Spinal cord (tissue), 10 donors: ENCODE results near the gene PLEKHF1. TPM values are rescaled to one million over a fixed set of nuclear protein-coding genes. Genes with fewer than 3 reads are reported as not detected.

Experiments
- DNase-seq, 6 donors: peaks; one replicate each; pipeline versions ENCODE4 v3.0.0 to v3.0.0-alpha.2; 2013 to 2015; ENCODE audit warnings: low spot score in 6 of 6, low read depth in 4 of 6
- H3K27ac ChIP-seq: one replicate; pipeline ENCODE4 v1.5.1; 2013; ENCODE audit warnings: low read depth, low read length, control low read depth
- H3K27me3 ChIP-seq: one replicate; pipeline ENCODE4 v1.6.1; 2013; ENCODE audit warnings: low read length; ENCODE audit not compliant: control insufficient read depth, insufficient read depth
- H3K36me3 ChIP-seq: one replicate; pipeline ENCODE4 v1.6.1; 2013; ENCODE audit warnings: low read length; ENCODE audit not compliant: control insufficient read depth, insufficient read depth
- H3K4me1 ChIP-seq: one replicate; pipeline ENCODE4 v1.6.1; 2013; ENCODE audit warnings: low read length; ENCODE audit not compliant: control insufficient read depth, insufficient read depth
- H3K4me3 ChIP-seq: one replicate; pipeline ENCODE4 v1.5.1; 2013; ENCODE audit warnings: low read depth, low read length, control low read depth
- H3K9me3 ChIP-seq: one replicate; pipeline ENCODE4 v1.6.1; 2013; ENCODE audit warnings: low read length; ENCODE audit not compliant: control insufficient read depth, insufficient read depth
- WGBS: methylation state at CpG from one replicate; pipeline ENCODE4 v1.1.5; 2013; ENCODE audit warnings: missing lambda C conversion rate; ENCODE audit not compliant: insufficient coverage; 5-methylcytosine and 5-hydroxymethylcytosine counted together
- polyA plus RNA-seq, 2 donors: library from polyadenylated mRNA; unstranded; fragments of 120-200 nt; gene quantifications; one replicate each; pipeline ENCODE4 v1.2.1, GENCODE V29; 2013; ENCODE audit not compliant: insufficient read length in 2 of 2
- total RNA-seq, 2 donors: library from RNA; depleted of rRNA in 1 of 2; stranded (reverse); fragments of 120-200 nt in 1 of 2; fragments of >200 nt in 1 of 2; gene quantifications; one replicate each; pipeline versions ENCODE4 v1.2.3 to v1.2.4, GENCODE V29; 2013 to 2014
- donor health status: healthy.

Gene PLEKHF1
- total and polyA plus RNA-seq, 4 donors, result 3.1 to 6.7 (median 4.5) TPM

DNA sequence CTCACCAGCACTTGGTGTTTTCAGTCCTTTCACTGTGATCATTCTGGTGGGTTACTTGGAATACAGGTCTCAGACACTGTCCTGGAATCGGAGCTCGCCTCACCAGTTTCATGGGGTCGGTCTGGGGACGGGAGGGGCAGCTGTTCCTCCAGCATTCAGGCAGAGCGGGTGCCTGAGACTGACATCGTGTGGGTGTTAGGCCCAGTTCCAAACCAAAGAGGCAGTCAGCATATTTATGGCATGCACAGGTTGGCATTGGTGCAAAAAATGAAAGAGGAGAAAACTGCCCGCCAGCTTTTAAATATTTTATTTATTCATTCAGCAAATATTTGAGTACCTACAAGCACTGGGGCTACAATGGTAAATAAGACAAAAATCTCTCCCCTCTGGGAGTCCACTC, 20.1 kb downstream of the PLEKHF1 start:
- no peak for DNase-seq
- 93% methylated on average over 2 of the region's 7 CpGs for WGBS
- H3K4me1 ChIP-seq, result peaks cover 22% of the 10 kb centered on the region
- H3K27me3 ChIP-seq, result no peaks in the 10 kb centered on the region
- no peaks in the 10 kb centered on the region for H3K9me3 ChIP-seq
- H3K27ac ChIP-seq, result no peak overlapping the region
- H3K4me3 ChIP-seq, result no peak overlapping the region
- H3K36me3 ChIP-seq, result no peaks in the 10 kb centered on the region

DNA sequence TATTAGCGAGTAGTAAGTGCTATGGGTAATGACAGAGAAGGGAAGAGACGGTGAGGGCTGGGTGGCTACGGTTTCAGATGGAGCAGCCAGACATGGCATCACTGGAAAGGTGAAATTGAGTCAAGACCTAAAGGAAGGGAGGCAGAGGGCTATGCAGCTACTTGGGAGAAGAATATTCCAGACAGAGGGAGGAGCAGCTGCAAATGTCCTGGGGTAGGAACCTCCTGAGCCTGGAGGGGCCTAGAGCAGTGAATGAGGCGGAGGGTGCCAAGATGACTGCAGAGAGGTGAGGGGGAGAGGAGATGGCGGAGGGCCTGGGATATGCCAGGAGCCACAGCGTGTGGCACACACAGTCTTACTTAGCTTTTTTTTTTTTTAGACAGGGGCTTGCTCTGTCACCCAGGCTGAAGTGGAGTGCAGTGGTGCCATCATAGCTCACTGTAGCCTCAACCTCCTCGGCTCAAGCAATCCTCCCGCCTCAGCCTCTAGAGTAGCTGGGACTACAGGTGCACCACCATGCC, 21.1 kb downstream of the PLEKHF1 start:
- Histone ChIP-seq H3K4me1 (peaks cover 22% of the 10 kb centered on the region), H3K4me3 (no peak overlapping the region), H3K27me3 (no peaks in the 10 kb centered on the region), H3K9me3 (no peaks in the 10 kb centered on the region), H3K36me3 (no peaks in the 10 kb centered on the region), H3K27ac (no peak overlapping the region)
- WGBS, result 97% methylated on average over 7 of the region's 8 CpGs
- no peak for DNase-seq

DNA sequence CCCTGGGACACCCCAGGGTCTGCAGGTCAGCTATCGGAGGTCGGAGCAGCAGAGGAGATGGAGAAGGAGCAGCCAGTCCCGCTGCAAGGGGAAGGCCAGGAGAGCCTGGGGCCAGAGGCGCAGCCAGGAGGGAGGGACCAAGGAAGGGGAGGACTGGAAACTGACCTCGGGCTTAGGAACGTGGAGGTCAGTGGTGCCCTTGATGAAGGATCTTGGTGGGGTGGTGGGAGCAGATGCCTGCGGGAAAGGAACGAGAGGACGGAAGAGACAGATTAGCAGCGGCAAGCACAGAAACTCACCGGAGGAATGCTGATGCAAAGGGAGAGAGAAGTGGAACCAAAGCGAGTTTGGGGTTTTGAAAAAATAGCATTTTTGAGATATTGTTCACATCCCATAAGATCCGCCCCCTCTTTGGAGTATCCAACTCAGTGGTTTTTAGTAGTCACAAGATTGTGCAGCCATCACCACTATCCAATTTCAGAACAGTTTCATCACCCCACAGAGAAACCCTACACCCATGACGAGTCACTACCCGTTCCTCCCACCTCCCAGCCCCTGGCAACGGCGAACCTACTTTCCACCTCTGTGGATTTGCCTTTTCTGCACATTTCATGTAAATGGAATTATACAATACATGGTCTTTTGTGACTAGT, 22.1 kb downstream of the PLEKHF1 start:
- Histone ChIP-seq H3K9me3 (no peaks in the 10 kb centered on the region), H3K4me3 (no peak overlapping the region), H3K4me1 (peaks cover 12% of the 10 kb centered on the region), H3K27me3 (no peaks in the 10 kb centered on the region), H3K36me3 (no peaks in the 10 kb centered on the region), H3K27ac (no peak overlapping the region)
- WGBS, result 90% methylated on average over 12 of the region's 17 CpGs
- no peak for DNase-seq

DNA sequence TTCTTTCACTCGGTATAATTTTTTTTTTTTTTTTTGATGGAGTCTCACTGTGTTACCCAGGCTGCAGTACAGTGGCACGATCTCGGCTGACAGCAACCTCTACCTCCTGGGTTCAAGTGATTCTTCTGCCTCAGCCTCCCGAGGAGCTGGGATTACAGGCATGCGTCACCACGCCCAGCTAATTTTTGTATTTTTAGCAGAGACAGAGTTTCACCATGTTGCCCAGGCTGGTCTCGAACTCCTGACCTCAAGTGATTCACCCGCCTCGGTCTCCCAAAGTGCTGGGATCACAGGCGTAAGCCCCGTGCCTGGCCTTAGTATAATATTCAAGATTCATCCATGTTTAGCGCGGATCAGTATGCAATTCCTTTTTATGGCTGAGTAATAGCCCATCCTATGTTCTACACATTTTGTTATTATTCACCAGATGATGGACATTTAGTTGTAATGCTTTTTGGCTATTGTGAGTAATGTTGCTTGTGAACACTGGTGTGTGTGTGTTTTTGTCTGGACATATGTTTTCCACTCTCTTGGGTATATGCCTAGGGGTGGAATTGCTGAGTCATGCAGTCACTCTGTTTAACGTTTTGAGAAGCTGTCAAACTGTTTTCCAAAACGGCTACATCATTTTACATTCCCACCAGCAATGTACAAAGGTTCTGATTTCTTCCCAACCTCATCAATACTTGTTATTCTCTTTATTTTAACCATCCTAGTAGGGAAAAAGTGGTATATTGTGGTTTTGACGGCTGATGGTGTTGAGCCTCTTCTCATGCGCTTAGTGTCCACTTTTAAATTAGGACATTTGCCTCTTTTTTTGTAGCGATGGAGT, 22.9 kb downstream of the PLEKHF1 start:
- H3K36me3 ChIP-seq, result no peaks in the 10 kb centered on the region
- WGBS, result 94% methylated on average over 14 of the region's 18 CpGs
- H3K4me3 ChIP-seq, result no peak overlapping the region
- no peak overlapping the region for H3K27ac ChIP-seq
- DNase-seq, result no peak
- H3K27me3 ChIP-seq, result no peaks in the 10 kb centered on the region
- peaks cover 4% of the 10 kb centered on the region for H3K4me1 ChIP-seq
- no peaks in the 10 kb centered on the region for H3K9me3 ChIP-seq

DNA sequence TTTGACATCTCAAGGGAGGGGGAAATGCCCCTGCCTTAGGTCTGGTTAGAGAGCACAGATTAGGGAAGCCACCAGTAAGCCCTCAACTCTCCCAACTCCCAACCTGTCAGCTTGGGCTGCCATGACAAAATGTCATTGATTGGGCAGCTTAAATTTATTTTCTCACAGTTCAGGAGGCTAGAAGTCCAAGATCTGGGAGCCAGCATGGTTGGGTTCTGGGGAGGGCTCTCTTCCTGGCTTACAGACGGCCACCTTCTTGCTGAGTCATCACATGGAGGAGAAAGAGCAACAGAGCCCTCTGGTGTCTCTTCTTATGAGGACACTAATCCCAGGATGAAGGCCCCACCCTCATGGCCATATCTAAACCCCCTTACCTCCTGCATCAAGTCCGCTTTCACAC, 25.6 kb downstream of the PLEKHF1 start:
- Histone ChIP-seq H3K9me3 (no peaks in the 10 kb centered on the region), H3K36me3 (no peaks in the 10 kb centered on the region), H3K27me3 (no peaks in the 10 kb centered on the region), H3K4me3 (no peak overlapping the region), H3K4me1 (peaks cover 13% of the 10 kb centered on the region), H3K27ac (no peak overlapping the region)
- WGBS, result 29% methylated on average over 1 of the region's 2 CpGs
- DNase-seq, result no peak

DNA sequence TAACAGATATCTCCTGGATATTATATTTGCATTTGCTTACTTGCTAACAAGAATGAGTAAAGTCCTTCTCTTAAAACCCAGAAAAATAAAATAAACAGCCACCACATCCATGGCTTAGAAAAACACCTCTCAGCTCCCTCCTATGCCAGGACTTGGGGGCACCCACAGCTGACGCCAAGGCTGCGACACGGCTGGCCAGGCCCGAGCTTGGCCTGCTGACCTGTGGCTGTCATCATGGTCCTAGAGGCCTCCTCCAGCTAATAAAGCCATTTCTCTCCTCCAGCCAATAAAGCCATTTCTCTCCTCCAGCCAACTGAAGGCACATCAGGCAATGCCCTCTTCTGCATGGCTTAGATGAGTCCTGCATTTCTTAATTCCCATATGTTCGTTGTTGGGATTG, 28.9 kb downstream of the PLEKHF1 start:
- no peak overlapping the region for H3K27ac ChIP-seq
- WGBS, result 62% methylated on average over 4 of the region's 5 CpGs
- H3K4me3 ChIP-seq, result no peak overlapping the region

DNA sequence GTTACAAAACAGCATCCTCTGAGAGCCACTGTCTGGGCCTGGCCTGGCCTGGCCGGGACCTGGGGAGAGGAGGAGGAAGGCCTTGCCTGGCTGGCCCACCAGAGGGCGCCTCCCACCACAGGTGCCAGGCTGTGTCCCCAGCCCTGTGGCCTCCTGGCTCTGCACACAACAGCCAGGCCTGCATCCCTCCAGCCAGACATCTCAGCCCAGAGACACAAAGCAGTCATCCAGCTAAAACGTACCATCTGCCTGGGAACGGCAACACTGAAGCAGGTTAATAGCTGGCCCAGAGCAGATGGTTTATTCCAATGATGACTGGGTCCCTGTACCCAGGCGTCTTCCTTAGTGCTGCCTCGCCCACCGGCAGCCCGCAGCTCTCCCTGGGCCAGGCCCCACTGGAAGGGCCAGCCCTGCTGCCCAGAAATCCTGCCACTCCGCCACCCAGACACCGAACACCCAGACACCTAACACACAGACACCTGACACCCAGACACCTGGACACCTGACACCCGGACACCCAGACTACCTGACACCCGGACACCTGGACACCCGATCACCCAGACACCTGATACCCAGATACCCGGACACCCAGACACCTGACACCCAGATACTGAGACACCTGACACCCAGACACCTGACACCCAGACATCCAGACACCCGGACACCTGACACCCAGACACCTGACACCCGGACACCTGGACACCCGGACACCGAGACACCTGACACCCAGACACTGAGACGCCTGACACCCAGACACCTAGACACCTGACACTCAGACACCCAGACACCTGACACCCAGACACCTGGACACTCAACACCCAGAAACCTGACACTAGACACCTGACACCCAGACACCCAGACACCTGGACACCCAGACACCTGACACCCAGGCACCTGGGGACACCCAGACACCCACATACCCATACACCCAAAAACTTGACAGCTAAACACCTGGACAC, 29.7 kb downstream of the PLEKHF1 start:
- no peaks in the 10 kb centered on the region for H3K27me3 ChIP-seq
- no peaks in the 10 kb centered on the region for H3K36me3 ChIP-seq
- no peak overlapping the region for H3K27ac ChIP-seq
- H3K4me1 ChIP-seq, result peaks cover 13% of the 10 kb centered on the region
- DNase-seq, result peak in 4 of 6 donors; percentile 58 to 88 (median 72)
- H3K9me3 ChIP-seq, result no peaks in the 10 kb centered on the region
- H3K4me3 ChIP-seq, result no peak overlapping the region
- 67% methylated on average over 18 of the region's 19 CpGs for WGBS

More for the DNA sequence above, 28.9 kb downstream of the PLEKHF1 start:
- H3K4me1 ChIP-seq, result peaks cover 13% of the 10 kb centered on the region
- H3K9me3 ChIP-seq, result no peaks in the 10 kb centered on the region
- DNase-seq, result no peak
- H3K36me3 ChIP-seq, result no peaks in the 10 kb centered on the region
- no peaks in the 10 kb centered on the region for H3K27me3 ChIP-seq

DNA sequence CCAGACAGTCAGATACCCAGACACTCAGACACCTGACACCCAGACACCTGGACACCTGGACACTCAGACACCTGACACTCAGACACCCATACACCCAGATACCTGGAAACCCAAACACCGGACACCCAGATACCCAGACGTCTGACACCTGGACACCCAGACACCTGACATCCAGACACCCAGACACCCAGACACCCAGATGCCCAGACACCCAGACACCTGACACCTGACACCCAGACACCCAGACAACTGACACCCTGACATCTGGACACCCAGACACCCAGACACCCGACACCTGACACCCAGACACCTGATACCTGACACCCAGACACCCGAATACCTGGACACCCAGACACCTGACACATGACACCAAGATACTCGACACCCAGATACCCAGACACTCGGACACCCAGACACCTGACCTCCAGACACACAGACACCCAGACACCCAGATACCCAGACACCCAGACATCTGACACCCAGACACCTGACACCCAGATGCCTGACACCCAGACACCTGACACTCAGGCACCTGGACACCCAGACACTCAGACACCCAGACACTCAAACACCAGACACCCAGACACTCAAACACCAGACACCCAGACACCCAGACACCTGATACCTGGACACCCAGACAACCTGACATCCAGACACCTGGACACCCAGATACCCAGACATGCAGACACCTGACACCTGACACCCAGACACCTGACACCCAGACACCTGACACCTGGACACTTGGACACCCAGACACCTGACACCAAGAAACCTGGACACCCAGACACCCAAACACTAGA, 30.7 kb downstream of the PLEKHF1 start:
- Histone ChIP-seq H3K9me3 (no peaks in the 10 kb centered on the region), H3K27me3 (no peaks in the 10 kb centered on the region), H3K27ac (no peak overlapping the region), H3K4me3 (no peak overlapping the region), H3K36me3 (peaks cover 3% of the 10 kb centered on the region), H3K4me1 (peaks cover 13% of the 10 kb centered on the region)
- DNase-seq, result no peak
- WGBS, result 90% methylated on average over 6 of the region's 6 CpGs

DNA sequence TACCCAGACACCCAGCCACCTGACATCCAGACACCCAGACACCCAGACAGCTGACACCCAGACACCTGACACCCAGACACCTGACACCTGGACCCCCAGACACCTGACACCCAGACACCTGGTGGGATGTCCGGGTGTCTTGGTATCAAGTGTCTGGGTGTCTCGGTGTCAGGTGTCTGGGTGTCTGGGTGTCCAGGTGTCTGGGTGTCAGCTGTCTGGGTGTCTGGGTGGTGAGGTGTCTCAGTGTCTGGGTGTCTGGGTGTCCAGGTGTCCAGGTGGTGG, 31.2 kb downstream of the PLEKHF1 start:
- no peak for DNase-seq
- peaks cover 13% of the 10 kb centered on the region for H3K4me1 ChIP-seq
- no peaks in the 10 kb centered on the region for H3K9me3 ChIP-seq
- H3K27ac ChIP-seq, result no peak overlapping the region
- peaks cover 3% of the 10 kb centered on the region for H3K36me3 ChIP-seq
- H3K27me3 ChIP-seq, result no peaks in the 10 kb centered on the region
- no peak overlapping the region for H3K4me3 ChIP-seq
- WGBS, result 90% methylated on average over 2 of the region's 2 CpGs
